Adrenal gland (tissue), 5 donors: Measurements from ENCODE around the gene DENND10.

Experiments
- POLR2A ChIP-seq, 2 donors: fragments of 450-650 bp; IDR thresholded peaks; one replicate each; pipeline ENCODE4 v1.6.1; 2017; ENCODE audit warnings: antibody characterized with exemption in 2 of 2, mild to moderate bottlenecking in 2 of 2, moderate library complexity in 1 of 2
- TF ChIP-seq, protein P1 (sequence below), 6 experiments: fragments of 450-650 bp in 4 of 6; fragments of 200-600 bp in 2 of 6; sonication (generic) in 1 of 6; IDR thresholded peaks; 1 replicate in 5 of 6; 2 replicates in 1 of 6; pipeline versions ENCODE4 v1.5.1 to v1.8.0; 2016 to 2021; ENCODE audit warnings: antibody characterized with exemption in 6 of 6, mild to moderate bottlenecking in 2 of 6, moderate library complexity in 1 of 6
- donor health status: DM: no; HTN: no; CAD: no.

DNA sequence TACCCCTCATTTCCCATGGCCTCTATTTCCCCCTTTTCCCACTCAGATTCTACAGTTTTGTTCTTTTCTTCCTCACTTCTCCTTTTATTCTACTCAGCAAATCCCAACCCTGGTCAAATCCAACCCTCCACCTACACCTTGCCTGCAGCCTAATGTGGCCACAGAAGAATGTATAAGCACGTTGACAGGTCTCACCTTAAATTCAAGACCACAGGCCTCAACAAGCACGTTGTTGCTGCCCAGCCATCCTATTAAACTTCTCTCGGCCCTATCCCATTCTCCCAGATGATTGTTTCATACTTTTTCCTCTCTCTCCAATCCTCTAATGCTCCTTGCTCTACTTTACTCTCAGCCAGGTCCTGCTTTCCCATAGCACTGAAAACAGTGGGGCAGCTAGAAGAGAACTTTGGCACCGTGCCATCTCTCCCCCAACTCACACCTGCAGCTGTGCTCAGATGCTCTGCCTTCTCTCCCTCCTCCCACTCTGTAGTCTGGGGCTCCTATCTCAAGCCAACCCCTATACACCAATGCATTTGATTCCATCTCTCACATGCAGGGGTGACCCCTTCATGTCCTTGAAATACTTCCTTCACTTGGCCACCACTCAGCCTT, 16.5 kb upstream of the DENND10 start:
- TF ChIP-seq, protein P1, sequence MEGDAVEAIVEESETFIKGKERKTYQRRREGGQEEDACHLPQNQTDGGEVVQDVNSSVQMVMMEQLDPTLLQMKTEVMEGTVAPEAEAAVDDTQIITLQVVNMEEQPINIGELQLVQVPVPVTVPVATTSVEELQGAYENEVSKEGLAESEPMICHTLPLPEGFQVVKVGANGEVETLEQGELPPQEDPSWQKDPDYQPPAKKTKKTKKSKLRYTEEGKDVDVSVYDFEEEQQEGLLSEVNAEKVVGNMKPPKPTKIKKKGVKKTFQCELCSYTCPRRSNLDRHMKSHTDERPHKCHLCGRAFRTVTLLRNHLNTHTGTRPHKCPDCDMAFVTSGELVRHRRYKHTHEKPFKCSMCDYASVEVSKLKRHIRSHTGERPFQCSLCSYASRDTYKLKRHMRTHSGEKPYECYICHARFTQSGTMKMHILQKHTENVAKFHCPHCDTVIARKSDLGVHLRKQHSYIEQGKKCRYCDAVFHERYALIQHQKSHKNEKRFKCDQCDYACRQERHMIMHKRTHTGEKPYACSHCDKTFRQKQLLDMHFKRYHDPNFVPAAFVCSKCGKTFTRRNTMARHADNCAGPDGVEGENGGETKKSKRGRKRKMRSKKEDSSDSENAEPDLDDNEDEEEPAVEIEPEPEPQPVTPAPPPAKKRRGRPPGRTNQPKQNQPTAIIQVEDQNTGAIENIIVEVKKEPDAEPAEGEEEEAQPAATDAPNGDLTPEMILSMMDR (IDR thresholded peaks at IDR 0.05) = no peak
- TF ChIP-seq POLR2A (IDR thresholded peaks at IDR 0.05) = no peak
